ENCODE results near the gene PARK7.

The PARK7 gene

GRCh38 chr1:8024329-8024728 lies 62.8 kb downstream of the PARK7 start:
- no peak for DNase-seq (ENCODE audit: low spot score)

GRCh38 chr1:8025061-8025670 lies 63.7 kb downstream of the PARK7 start:
- DNase-seq (ENCODE audit: low spot score), result no peak

- no peak for DNase-seq (ENCODE audit: low spot score)
Observed at GRCh38 chr1:8025671-8026144, 64.2 kb downstream of the PARK7 start.

GRCh38 chr1:8026153-8026975 lies 64.9 kb downstream of the PARK7 start, which contains the start of gene ERRFI1:
Gene ERRFI1 (minus strand): TSS chr1:8026309. CDS start chr1:8015619, 10,690 bp downstream.
- DNase-seq (ENCODE audit: low spot score), result peak; percentile 94

GRCh38 chr1:8026976-8027747 lies 65.7 kb downstream of the PARK7 start:
- DNase-seq (ENCODE audit: low spot score), result no peak

- no peak for DNase-seq (ENCODE audit: low spot score)
Observed at GRCh38 chr1:8027748-8028570, 66.4 kb downstream of the PARK7 start.

GRCh38 chr1:8028571-8028910 lies 67.0 kb downstream of the PARK7 start:
- no peak for DNase-seq (ENCODE audit: low spot score)

GRCh38 chr1:8031176-8031785 lies 69.8 kb downstream of the PARK7 start:
- peak; percentile 64 for DNase-seq (ENCODE audit: low spot score)

GRCh38 chr1:8032366-8032910 lies 70.9 kb downstream of the PARK7 start:
- no peak for DNase-seq (ENCODE audit: low spot score)

GRCh38 chr1:8033322-8033721 lies 71.8 kb downstream of the PARK7 start:
- no peak for DNase-seq (ENCODE audit: low spot score)
